Large intestine (tissue), 3 donors: Measurements from ENCODE around the gene LRRC61. TPM values are rescaled to one million over a fixed set of nuclear protein-coding genes. Genes with fewer than 3 reads are reported as not detected.

ENCODE experiments used
- DNase-seq, 2 donors: peaks; one replicate each; pipeline versions ENCODE4 v3.0.0 to v3.0.0-alpha.2; 2013
- H3K27ac ChIP-seq: one replicate; pipeline ENCODE4 v1.5.1; 2013; ENCODE audit warnings: low read length
- H3K27me3 ChIP-seq: 2 replicates; pipeline ENCODE4 v1.6.1; 2013; ENCODE audit warnings: low read length; ENCODE audit not compliant: control insufficient read depth, insufficient read depth
- H3K36me3 ChIP-seq: 2 replicates; pipeline ENCODE4 v1.6.1; 2013; ENCODE audit warnings: low read length; ENCODE audit not compliant: control insufficient read depth, insufficient read depth
- H3K4me1 ChIP-seq: one replicate; pipeline ENCODE4 v1.6.1; 2013; ENCODE audit warnings: low read length; ENCODE audit not compliant: control insufficient read depth, insufficient read depth
- H3K4me3 ChIP-seq: one replicate; pipeline ENCODE4 v1.5.1; 2013; ENCODE audit warnings: low read length
- H3K9me3 ChIP-seq: one replicate; pipeline ENCODE4 v1.6.1; 2013; ENCODE audit warnings: mild to moderate bottlenecking, low read depth, low read length, moderate library complexity; ENCODE audit not compliant: control insufficient read depth
- WGBS: methylation state at CpG from one replicate; pipeline ENCODE4 v1.1.5; 2013; ENCODE audit warnings: low lambda C conversion rate; ENCODE audit not compliant: insufficient coverage; 5-methylcytosine and 5-hydroxymethylcytosine counted together
- polyA plus RNA-seq: library from polyadenylated mRNA; unstranded; fragments of 120-200 nt; gene quantifications from one replicate; pipeline ENCODE4 v1.2.1, GENCODE V29; 2013

Gene LRRC61
- polyA plus RNA-seq, 1 donor, result 22.8 TPM

DNA sequence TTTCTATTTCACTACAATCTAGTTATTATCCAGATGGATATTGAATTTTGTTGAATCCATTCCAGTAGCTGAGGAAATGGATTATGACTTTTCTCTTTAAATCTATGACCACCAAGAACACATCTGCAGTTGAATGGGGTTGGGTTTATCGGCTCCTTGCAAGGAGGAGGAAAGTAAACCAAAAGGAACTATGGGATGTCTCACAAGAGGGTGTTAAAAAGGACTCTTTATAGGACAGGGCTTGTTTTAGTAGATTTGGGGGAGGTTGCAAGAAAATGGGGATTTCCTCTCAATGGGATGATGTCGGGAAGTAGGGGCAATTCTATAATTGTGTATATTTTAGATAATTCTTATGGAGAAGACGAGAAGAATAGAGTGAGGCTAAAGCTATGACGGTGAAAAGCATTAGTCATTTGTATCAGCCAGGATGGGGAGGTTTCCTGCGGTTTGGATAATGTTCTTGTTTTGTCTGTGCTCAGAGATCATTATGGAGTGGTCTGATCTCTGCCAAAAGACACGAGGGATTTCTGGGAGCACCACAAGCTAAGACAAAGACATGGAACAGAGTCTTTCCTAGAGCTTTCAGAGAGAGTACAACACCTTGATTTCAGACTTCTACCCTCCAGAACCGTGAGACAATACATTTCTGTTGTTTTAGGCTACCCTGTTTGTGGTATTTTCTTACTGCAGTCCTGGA is 5.3 kb upstream of the LRRC61 start:
- DNase-seq, result no peak
- Histone ChIP-seq H3K4me1 (peaks cover 14% of the 10 kb centered on the region), H3K27ac (no peak overlapping the region), H3K36me3 (no peaks in the 10 kb centered on the region), H3K27me3 (no peaks in the 10 kb centered on the region), H3K4me3 (no peak overlapping the region), H3K9me3 (no peaks in the 10 kb centered on the region)
- WGBS, result 58% methylated on average over 2 of the region's 7 CpGs

DNA sequence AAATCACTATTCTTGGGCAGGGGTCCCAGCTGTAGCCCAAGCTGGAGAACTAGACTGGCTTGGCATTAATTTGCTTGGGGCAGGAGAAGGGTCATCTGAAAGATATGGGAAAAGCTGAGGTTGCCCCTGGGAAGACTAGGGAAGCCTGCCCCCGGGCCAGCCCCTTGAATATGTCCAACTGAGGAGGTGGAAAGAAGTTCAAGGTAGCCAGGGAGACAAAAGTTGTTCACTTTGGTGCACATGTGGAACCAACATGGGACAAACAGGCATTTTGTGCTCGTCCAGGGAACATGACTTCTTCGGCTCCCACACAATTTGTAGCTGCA is 1.4 kb upstream of the LRRC61 start:
- WGBS, result no CpG with 5 or more reads among the region's 3 CpGs
- Histone ChIP-seq H3K27me3 (no peaks in the 10 kb centered on the region), H3K36me3 (peaks cover 13% of the 10 kb centered on the region), H3K4me1 (peaks cover 22% of the 10 kb centered on the region), H3K27ac (no peak overlapping the region), H3K9me3 (no peaks in the 10 kb centered on the region), H3K4me3 (no peak overlapping the region)
- no peak for DNase-seq

DNA sequence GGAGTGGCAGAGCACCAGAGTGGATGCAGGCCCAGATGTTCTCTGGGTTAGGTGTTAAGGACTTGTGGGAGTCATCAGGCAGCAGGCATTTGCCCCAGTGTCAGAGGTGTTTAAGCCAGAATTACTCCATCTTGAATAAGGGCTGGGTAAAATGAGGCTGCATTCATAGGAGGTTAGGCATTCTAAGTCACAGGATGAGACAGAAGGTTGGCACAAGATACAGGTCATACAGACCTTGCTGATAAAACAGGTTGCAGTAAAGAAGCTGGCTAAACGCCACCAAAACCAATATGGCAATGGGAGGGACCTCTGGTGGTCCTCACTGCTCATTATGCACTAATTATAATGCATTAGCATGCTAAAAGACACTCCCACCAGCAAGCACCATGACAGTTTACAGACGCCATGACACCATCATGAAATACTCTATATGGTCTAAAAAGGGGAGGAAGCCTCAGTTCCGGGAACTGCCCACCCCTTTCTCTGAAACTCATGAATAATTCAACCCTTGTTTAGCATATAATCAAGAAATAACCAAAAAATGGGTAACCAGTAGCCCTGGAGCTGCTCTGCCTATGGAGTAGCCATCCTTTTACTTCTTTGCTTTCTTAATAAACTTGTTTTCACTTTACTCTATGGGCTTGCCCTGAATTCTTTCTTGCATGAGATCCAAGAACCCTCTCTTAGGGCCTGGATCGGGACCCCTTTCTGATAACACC is 882 bp upstream of the LRRC61 start:
- H3K4me1 ChIP-seq, result peaks cover 22% of the 10 kb centered on the region
- DNase-seq, result peak in 1 of 2 donors; percentile 60
- H3K4me3 ChIP-seq, result peak overlapping the region; percentile 82
- peaks cover 18% of the 10 kb centered on the region for H3K36me3 ChIP-seq
- no peaks in the 10 kb centered on the region for H3K27me3 ChIP-seq
- H3K27ac ChIP-seq, result peak overlapping the region; percentile 85
- no CpG with 5 or more reads among the region's 4 CpGs for WGBS
- H3K9me3 ChIP-seq, result no peaks in the 10 kb centered on the region

- Histone ChIP-seq H3K27me3 (no peaks in the 10 kb centered on the region), H3K4me3 (peak overlapping the region; percentile 82), H3K36me3 (peaks cover 32% of the 10 kb centered on the region), H3K9me3 (no peaks in the 10 kb centered on the region), H3K4me1 (peaks cover 22% of the 10 kb centered on the region), H3K27ac (peak overlapping the region; percentile 85)
- WGBS, result 27% methylated on average over 2 of the region's 16 CpGs
- DNase-seq, result peak in 1 of 2 donors; percentile 35
These were observed 672 bp downstream of the LRRC61 start for GRCh38 chr7:150323682-150324372.

DNA sequence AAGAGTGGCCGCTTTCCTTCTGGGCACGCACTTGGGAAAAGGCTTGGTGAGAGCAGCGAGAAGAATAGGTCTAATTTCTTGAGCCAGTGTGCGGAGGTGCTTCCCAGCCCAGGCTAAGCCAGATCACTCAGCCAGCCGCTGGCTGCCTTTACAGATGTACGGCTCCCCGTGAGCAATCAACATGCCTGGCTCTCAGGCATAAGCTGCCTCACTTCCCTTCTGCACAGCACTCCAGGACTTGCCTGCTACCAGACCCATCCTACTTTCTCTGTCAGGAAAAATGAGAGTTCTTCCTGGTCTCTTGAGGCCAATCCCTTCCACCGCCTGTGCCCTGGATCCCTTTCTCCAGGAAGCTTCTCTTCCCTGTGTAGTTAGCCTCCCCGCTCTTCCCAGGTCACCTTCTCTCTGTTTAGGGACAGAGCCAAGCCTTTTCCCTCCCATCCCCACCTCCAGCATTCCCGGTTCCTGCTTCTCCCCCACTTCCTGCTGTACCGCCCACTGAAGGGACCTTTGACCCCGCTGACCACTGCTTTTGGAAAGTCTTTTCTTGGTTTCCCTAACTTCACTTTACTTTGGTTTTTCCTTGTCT is 1.3 kb downstream of the LRRC61 start:
- no peaks in the 10 kb centered on the region for H3K9me3 ChIP-seq
- peak; percentile 23 to 55 for DNase-seq
- H3K4me1 ChIP-seq, result peaks cover 22% of the 10 kb centered on the region
- no peaks in the 10 kb centered on the region for H3K27me3 ChIP-seq
- WGBS, result 56% methylated on average over 2 of the region's 12 CpGs
- H3K27ac ChIP-seq, result peak overlapping the region; percentile 85
- H3K4me3 ChIP-seq, result peak overlapping the region; percentile 82
- H3K36me3 ChIP-seq, result peaks cover 38% of the 10 kb centered on the region

DNA sequence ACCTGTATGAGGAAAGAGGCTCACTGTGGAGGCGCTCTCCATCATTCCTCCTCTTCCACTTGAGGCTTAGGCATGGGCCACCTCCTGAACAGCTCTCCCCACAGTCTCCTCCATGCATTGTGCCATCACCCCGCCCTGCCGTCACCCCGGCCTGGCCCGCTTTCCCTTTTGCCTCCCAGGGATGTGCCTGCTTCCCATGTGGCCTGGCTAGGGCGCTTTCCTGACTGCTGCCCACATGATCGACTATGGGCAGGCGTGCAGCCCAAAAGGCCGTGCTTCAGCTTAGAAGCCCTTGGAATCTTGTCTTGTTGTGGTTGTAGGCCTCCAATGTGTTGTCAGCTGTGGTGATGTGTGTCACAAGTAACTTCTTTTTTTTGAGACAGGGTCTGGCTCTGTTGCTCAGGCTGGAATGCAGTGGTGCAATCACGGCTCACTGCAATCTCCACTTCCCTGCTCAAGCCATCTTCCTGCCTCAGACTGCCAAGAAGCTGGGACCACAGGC is 2.0 kb downstream of the LRRC61 start:
- Histone ChIP-seq H3K4me3 (no peak overlapping the region), H3K27me3 (no peaks in the 10 kb centered on the region), H3K4me1 (peaks cover 22% of the 10 kb centered on the region), H3K36me3 (peaks cover 45% of the 10 kb centered on the region), H3K9me3 (no peaks in the 10 kb centered on the region), H3K27ac (peak overlapping the region; percentile 18)
- no peak for DNase-seq
- no CpG with 5 or more reads among the region's 10 CpGs for WGBS

DNA sequence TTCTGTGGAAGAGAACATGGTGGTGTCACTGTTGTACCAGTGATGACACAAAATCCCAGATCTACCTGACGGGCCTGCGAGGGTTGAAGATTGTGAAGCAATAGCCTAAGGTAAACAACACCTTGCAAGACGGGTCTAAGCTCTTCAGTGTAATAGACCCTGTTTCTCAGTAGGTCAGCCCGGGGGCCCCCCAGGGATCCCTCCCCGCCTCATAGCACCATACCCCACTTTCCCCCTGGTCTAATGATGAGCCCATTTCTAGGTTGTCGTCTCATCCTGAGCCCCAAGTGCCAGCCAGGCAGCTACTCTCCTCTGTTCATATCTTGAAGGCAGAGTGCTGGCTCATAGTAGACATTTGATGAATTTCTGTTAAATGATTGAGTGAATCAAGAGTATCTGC is 2.7 kb downstream of the LRRC61 start:
- H3K4me3 ChIP-seq, result no peak overlapping the region
- H3K27me3 ChIP-seq, result no peaks in the 10 kb centered on the region
- no peak overlapping the region for H3K27ac ChIP-seq
- H3K36me3 ChIP-seq, result peaks cover 52% of the 10 kb centered on the region
- peaks cover 20% of the 10 kb centered on the region for H3K4me1 ChIP-seq
- WGBS, result no CpG with 5 or more reads among the region's 6 CpGs
- no peaks in the 10 kb centered on the region for H3K9me3 ChIP-seq
- no peak for DNase-seq

DNA sequence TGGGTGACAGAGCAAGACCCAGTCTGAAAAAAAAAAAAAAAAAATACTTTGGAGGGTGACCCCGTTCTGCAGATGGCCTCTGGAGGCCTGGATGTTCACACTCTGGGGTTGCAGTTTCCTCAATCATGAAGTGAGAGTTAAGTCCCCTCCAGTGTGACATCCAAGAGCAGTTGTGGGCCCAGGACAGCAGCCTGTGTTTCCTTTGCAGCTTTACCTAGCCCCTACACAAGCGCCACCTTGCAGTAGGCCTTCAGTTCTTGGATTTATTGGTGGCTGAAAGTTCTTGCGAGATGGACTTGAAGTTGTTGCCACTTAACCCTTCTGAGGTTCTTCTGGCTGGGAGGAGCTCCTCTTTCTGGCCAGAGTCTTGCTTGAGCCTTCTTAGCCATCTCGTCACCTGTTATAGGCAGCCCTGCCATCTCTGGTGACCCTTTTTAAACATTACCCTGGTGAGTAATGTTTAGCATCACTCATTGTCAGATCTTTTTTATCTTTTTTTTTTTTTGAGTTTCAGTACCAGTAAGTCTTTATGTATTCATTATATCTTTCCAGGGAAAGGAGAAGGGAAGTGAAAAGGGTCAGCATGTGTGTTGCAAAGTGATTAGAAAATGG is 3.6 kb downstream of the LRRC61 start:
- no peaks in the 10 kb centered on the region for H3K9me3 ChIP-seq
- no peaks in the 10 kb centered on the region for H3K27me3 ChIP-seq
- H3K27ac ChIP-seq, result no peak overlapping the region
- peaks cover 60% of the 10 kb centered on the region for H3K36me3 ChIP-seq
- no CpG with 5 or more reads among the region's 4 CpGs for WGBS
- H3K4me3 ChIP-seq, result no peak overlapping the region
- H3K4me1 ChIP-seq, result peaks cover 16% of the 10 kb centered on the region
- DNase-seq, result no peak

DNA sequence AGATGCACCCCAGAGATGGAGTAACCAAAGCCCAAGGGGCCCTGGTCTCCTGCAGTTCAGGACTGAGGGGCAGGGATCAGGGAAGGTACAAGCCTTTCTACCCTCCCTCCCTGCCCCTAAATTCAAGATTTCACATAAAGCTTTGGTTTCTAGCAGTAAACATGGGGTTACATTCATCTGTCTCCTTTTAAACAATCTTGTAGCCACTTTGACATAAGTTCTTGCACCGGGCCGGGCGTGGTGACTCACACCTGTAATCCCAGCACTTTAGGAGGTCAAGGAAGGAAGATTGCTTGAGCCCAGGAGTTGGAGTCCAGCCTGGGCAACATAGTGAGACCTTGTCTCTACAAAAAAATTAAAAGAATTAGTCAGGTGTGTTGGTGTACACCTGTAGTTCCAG is 4.2 kb downstream of the LRRC61 start:
- Histone ChIP-seq H3K27me3 (no peaks in the 10 kb centered on the region), H3K9me3 (no peaks in the 10 kb centered on the region), H3K27ac (no peak overlapping the region), H3K36me3 (peaks cover 64% of the 10 kb centered on the region), H3K4me1 (peaks cover 10% of the 10 kb centered on the region), H3K4me3 (no peak overlapping the region)
- no peak for DNase-seq
- no CpG with 5 or more reads among the region's 3 CpGs for WGBS
